Measurements from ENCODE around the gene MYO18A. TPM values are rescaled to one million over a fixed set of nuclear protein-coding genes. Genes with fewer than 3 reads are reported as not detected.
"Not testable (repeated sequence)": the region's sequence is repeated elsewhere in the genome, so short reads cannot be mapped to it uniquely, and the experiment has no call there.

Gene MYO18A
- total RNA-seq (2014; rRNA removed; shearing (Covaris generic); ENCODE audit: low replicate concordance): 10.6 and 13.3 TPM in 2 replicates

GRCh38 chr17:29180034-29180787 lies at the start of gene MYO18A:
Gene MYO18A, minus strand, starts transcription at chr17:29180398. Its CDS starts 13,458 bp downstream, at chr17:29166940.
- DNase-seq (ENCODE audit: low read depth): peak; percentile 78

DNA sequence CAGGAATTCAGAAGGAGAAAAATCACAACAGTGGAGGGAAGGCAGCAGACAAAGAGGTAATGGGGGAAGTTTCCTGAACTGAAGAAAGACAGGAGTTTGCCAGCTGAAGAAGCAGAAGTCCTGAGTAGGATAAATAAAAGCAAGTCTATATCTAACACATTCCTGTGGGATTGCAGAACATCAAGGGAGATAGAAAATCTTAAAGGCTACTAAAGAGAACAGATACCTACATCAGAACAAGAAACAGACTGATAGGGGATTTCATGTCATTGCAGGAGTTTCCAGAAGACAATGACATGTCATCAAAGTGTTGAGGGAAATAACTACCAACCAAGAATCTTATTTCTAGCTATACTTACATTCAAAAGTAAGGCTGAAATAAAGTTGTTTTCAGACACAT lies 45.2 kb upstream of the MYO18A start:
- in situ Hi-C loops (cut with HindIII; ENCODE audit: low pct_unique_long_range_greater_than_20kb, low sequenced_read_pairs): no loop called here
- no peak for DNase-seq (ENCODE audit: low read depth)

More at GRCh38 chr17:29180034-29180787, at the start of gene MYO18A:
- in situ Hi-C loops (cut with HindIII; ENCODE audit: low pct_unique_long_range_greater_than_20kb, low sequenced_read_pairs): no loop called here

DNA sequence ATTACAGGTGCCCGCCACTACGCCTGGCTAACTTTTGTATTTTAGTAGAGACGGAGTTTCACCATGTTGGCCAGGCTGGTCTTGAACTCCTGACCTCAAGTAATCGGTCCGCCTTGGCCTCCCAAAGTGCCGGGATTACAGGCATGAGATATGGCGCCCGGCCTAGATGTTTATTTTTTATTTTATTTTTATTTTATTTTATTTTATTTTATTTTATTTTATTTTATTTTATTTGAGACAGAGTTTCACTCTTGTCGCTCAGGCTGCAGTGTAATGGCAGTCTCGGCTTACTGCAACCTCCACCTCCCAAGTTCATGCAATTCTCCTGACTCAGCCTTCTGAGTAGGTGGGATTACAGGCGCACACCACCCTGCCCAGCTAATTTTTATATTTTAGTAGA lies 41.1 kb upstream of the MYO18A start:
- DNase-seq (ENCODE audit: low read depth); in situ Hi-C loops (cut with HindIII; ENCODE audit: low pct_unique_long_range_greater_than_20kb, low sequenced_read_pairs): not testable (repeated sequence)

DNA sequence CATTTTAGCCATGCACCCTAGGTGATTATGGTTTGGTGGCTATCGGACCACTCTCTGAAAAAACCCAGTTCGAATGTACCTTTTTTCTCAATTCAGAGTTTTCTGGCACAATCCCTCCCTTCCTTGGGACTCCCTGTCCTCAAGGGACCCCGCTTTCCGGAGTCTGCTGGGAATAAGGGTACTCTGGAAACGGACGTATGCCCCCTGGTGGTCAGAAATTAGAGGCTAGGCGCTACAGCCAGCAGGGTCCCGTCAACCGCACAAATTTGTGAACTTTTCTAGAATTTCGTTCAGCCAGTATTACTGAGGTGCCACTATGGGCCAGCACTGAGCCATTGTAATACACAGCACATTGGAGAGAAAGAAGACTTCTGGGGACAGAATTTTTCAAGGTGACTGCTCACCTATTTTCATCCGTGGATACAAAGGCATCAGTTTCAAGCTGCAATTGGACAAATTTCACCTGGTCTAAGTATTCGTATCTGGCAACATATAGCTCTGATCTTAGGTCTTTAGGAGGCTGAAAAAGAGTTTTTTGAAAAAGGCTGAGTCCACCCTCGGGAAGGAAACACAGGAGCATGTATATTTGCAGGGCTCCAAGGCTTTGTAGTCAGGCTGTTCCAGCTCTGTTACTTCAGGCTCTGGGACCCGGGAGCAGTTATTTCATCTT lies 39.3 kb upstream of the MYO18A start:
- DNase-seq (ENCODE audit: low read depth): peak; percentile 68
- in situ Hi-C loops (cut with HindIII; ENCODE audit: low pct_unique_long_range_greater_than_20kb, low sequenced_read_pairs): no loop called here

DNA sequence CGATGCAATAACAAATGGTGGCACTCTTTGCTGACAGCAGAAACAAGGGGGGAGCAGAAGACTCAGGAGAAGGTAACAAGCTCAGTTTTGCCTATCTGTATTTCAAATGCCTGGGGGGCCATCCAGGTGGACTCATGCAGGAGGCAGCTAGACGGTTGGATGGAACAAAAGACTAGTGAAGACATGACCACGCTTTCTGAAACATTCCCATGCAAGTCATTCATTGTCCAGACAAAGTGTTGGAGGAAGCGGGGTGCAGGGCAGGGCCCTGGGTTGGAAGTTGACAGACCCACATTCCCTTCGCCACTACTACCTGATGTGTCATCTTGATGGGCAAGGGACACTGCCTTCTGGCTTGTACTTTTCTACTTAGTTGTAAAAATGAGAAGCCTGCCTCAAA lies 36.7 kb upstream of the MYO18A start:
- in situ Hi-C loops (cut with HindIII; ENCODE audit: low pct_unique_long_range_greater_than_20kb, low sequenced_read_pairs): no loop called here
- no peak for DNase-seq (ENCODE audit: low read depth)

DNA sequence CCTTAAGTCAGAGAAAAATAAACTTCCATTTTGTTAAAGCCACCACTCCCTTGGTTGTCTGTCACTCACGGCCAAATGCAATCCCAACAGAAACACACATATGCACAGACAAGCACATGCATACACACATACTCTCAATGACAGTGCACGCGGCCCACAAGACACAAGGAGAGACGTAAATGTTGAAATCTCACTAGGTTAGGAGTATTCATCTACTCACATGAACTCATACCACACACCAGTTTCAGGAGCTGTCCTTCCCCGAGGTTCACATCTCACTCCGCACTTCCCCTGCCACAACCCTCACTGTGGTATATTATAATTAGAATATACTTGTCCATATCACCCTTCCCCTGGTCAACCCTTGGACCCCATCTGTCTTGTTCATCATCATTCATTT lies 36.0 kb upstream of the MYO18A start:
- DNase-seq (ENCODE audit: low read depth): no peak
- in situ Hi-C loops (cut with HindIII; ENCODE audit: low pct_unique_long_range_greater_than_20kb, low sequenced_read_pairs): no loop called here

DNA sequence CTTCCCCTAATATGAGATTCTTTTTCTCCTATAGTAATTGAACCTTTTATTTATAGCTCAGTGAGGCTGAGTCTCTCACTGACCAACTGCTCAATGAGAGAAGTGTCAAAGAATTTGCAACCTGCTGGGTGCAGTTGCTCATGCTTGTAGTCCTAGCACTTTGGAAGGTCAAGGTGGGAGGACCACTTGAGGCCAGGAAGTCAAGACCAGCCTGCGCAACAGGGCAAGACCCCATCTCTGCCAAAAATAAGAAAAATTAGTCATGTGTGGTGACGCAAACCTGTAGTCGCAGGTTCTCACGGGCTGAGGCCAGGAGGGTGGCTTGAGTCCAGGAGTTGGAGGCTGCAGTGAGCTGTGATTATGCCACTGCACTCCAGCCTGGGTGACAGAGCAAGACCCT lies 35.5 kb upstream of the MYO18A start:
- DNase-seq (ENCODE audit: low read depth): no peak
- in situ Hi-C loops (cut with HindIII; ENCODE audit: low pct_unique_long_range_greater_than_20kb, low sequenced_read_pairs): no loop called here

DNA sequence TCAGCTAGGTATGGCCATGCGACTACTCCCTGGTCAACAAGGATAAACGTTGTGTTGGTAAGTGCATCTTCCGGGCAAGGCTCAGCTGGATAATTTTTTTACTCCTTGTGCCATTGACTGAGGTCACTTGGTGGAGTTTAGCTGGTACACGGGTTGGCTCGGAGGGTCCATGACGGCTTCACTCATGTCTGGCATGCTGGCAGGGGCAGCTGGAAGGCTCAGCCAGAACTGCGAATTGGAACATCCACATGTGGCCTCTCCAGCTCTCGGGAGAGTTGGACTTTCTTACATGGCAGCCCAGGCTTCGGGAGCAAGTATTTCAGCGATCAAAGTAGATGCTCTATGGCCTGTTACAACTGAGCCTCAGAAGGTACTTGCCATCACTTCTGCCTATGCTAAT lies 35.0 kb upstream of the MYO18A start:
- in situ Hi-C loops (cut with HindIII; ENCODE audit: low pct_unique_long_range_greater_than_20kb, low sequenced_read_pairs): no loop called here
- DNase-seq (ENCODE audit: low read depth): no peak

DNA sequence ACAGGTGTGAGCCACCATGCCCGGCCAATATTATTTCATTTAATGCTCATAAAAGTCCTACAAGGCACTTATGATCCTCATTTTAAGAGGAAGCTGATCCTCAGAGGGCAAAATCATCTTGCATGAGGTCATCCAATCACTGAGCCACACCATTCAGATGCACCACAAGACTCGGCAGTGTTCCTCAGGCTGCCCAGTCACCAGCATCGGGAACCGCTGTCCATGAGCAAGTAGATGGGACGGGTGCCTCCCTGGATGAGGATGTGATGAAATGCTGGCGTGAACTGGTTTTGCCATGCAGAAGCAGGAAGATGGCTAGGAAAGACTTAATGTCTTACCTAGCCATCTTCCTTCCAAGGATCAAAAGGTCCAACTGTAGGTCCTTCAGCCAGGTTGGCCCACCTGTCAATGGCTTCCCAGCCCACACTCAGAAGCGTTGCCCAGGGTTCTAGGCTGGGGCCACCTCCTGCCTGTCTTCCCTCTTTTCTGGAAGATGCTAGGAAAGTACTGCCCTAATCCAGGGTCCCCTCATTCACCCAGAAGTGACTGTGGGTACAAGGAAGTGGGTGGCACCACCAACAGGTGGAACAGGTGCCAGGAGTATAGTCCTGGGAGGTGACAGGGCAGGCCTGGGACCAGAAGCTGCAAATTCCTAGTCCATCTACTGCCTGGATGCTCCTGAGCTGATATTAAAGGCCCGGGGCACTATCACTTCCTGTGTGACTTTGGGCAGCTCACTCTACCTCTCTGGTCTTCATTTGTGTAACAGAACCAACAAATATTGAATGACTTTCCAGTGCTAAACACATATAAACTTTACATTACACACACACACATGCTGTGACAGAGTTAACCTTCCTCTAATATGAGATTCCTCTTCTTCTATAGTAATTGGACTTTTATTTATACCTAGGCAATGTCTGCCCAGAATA lies 34.3 kb upstream of the MYO18A start:
- in situ Hi-C loops (cut with HindIII; ENCODE audit: low pct_unique_long_range_greater_than_20kb, low sequenced_read_pairs): no loop called here
- DNase-seq (ENCODE audit: low read depth): no peak

- no peak for DNase-seq (ENCODE audit: low read depth)
- in situ Hi-C loops (cut with HindIII; ENCODE audit: low pct_unique_long_range_greater_than_20kb, low sequenced_read_pairs): no loop called here
Observed at GRCh38 chr17:29212681-29213121, 32.5 kb upstream of the MYO18A start.

DNA sequence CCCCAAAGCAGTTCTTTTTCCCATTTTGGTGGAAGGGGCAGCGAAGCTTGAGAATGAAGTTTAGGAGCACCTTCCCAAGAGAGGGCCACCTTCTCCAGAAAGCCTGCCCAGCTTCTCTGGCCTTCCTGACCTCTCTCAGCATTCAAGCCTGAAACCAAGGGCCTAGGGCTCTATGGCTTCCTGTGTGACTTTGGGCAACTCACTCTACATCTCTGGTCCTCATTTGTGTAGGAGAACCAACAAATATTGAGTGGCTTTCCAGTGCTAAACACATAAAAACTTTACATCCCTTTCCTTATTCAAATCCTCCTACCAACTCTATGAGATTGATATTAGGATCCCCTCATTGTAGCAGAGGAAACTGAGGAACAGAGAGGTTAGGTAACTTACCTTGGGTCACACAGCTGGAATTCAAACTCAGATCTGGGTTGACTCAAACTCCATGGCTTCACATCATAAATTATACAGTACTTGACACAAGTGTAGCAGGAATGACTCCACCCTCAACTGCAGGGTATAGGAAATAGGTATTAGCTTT lies 32.0 kb upstream of the MYO18A start:
- in situ Hi-C loops (cut with HindIII; ENCODE audit: low pct_unique_long_range_greater_than_20kb, low sequenced_read_pairs): no loop called here
- no peak for DNase-seq (ENCODE audit: low read depth)

DNA sequence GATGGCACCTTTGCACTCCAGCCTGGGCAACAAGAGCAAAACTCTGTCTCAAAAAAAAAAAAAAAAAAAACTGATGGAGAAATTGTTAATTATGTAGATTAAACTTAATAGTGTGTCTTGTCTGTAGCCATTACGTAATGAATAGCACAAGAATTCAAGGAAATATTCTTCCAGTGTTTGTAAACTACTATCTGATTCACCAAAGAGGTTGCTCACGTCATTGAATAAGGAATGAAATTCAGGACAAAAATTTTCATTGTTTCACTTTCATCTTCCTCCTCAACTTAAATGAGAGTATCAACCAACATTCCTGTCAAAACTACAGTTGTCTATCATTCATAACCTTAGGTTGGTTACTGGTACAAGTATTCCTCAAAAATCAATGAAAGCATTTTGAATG lies 30.7 kb upstream of the MYO18A start:
- in situ Hi-C loops (cut with HindIII; ENCODE audit: low pct_unique_long_range_greater_than_20kb, low sequenced_read_pairs): no loop called here
- no peak for DNase-seq (ENCODE audit: low read depth)

- no peak for DNase-seq (ENCODE audit: low read depth)
- in situ Hi-C loops (cut with HindIII; ENCODE audit: low pct_unique_long_range_greater_than_20kb, low sequenced_read_pairs): no loop called here
Observed at GRCh38 chr17:29209073-29209472, 28.9 kb upstream of the MYO18A start.

GRCh38 chr17:29207975-29208374 lies 27.8 kb upstream of the MYO18A start:
- in situ Hi-C loops (cut with HindIII; ENCODE audit: low pct_unique_long_range_greater_than_20kb, low sequenced_read_pairs): no loop called here
- no peak for DNase-seq (ENCODE audit: low read depth)

GRCh38 chr17:29205047-29205446 lies 24.8 kb upstream of the MYO18A start:
- no peak for DNase-seq (ENCODE audit: low read depth)
- in situ Hi-C loops (cut with HindIII; ENCODE audit: low pct_unique_long_range_greater_than_20kb, low sequenced_read_pairs): no loop called here

GRCh38 chr17:29204068-29204804 lies 24.0 kb upstream of the MYO18A start:
- in situ Hi-C loops (cut with HindIII; ENCODE audit: low pct_unique_long_range_greater_than_20kb, low sequenced_read_pairs): not testable (repeated sequence)

DNA sequence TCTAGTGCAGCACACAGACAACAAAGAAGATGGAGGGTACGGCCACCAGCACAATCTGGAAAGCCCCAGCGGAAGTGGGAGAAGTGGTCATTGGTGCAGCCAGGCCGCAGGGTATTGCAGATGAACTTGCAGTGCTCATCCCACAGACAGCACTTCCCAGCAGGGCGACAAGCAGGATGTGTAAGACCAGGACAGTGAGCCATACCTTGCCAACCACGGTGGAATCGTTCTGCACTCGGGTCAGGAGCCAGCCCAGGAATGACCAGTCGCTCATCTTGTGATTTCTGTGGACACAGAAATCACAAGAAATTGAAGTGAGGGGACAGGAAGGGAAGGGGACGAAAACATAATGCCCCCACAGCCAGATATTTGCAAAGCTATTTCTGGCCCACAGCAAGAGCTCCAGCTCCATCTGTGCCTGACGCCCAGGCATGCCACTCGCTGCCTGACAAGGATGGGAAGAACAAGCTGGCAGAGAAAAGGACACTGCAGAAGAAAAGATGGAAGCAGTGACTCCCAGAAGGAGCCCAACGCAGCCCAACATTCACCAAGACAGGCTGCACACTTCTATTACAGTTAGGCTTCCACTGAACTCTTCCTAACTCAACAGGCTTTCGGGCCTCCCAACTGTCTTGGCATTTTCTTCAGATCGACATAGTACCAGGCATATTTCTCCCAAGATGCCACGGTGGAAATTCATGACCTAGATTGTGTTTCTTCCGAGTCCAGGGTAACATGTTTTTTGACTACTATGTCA lies 17.5 kb upstream of the MYO18A start:
- DNase-seq (ENCODE audit: low read depth): no peak
- in situ Hi-C loops (cut with HindIII; ENCODE audit: low pct_unique_long_range_greater_than_20kb, low sequenced_read_pairs): no loop called here

More at GRCh38 chr17:29204068-29204804, 24.0 kb upstream of the MYO18A start:
- not testable (repeated sequence) for DNase-seq (ENCODE audit: low read depth)

Measured in Caki2 (cell line).